IMR-90 (cell line): ENCODE data around the gene COMMD1. TPM values are rescaled to one million over a fixed set of nuclear protein-coding genes. Genes with fewer than 3 reads are reported as not detected.

ENCODE experiments used
- ATAC-seq: fragments of 200-7000 bp; cut with Tn5 transposase; 2 replicates; pipeline ENCODE4 v1.9.1; 2020; ENCODE audit warnings: low read depth, mild to moderate bottlenecking, moderate library complexity
- BruUV-seq: library from RNA; stranded (reverse); fragments of 400-500 nt; replicated peaks from 2 replicates; lab custom pipeline; 2021; lab: Mats Ljungman, UMichigan
- CTCF ChIA-PET: fragments of 300-600 bp; formaldehyde crosslinking; extraction: SDS; loops from one replicate; lab custom pipeline; 2021; ENCODE audit warnings: antibody characterized with exemption; lab: Yijun Ruan, JAX
- POLR2A ChIA-PET: fragments of 300-600 bp; sonication (Branson Sonifier 250); formaldehyde crosslinking; loops from one replicate; lab custom pipeline; 2022; ENCODE audit warnings: antibody characterized with exemption; ENCODE audit not compliant: unreplicated experiment; lab: Charles Lee
- DNase-seq: peaks from one replicate; pipeline ENCODE4 v3.0.0; 2013
- H2AFZ ChIP-seq: replicated peaks from 2 replicates; pipeline ENCODE3; 2013; ENCODE audit warnings: low read length, mild to moderate bottlenecking; ENCODE audit not compliant: poor library complexity
- H2AK5ac ChIP-seq: 2 replicates; pipeline ENCODE4 v1.6.1; 2013; ENCODE audit warnings: low read depth, low read length, inconsistent platforms
- H2AK9ac ChIP-seq: replicated peaks from 2 replicates; pipeline ENCODE3; 2013; ENCODE audit warnings: mild to moderate bottlenecking, low read depth, low read length, moderate library complexity; ENCODE audit not compliant: poor library complexity
- H2BK120ac ChIP-seq: 2 replicates; pipeline ENCODE4 v1.6.1; 2013; ENCODE audit warnings: low read depth, low read length, inconsistent platforms
- H2BK15ac ChIP-seq: 3 replicates; pipeline ENCODE4 v1.6.1; 2013; ENCODE audit warnings: low read depth, low read length, inconsistent platforms
- H2BK20ac ChIP-seq: 2 replicates; pipeline ENCODE4 v1.6.1; 2013; ENCODE audit warnings: low read depth, mild to moderate bottlenecking, inconsistent platforms, low read length, moderate library complexity
- H2BK5ac ChIP-seq: 2 replicates; pipeline ENCODE4 v1.6.1; 2013; ENCODE audit warnings: mild to moderate bottlenecking, low read depth, low read length, inconsistent platforms; ENCODE audit not compliant: poor library complexity, severe bottlenecking
- H3K14ac ChIP-seq: replicated peaks from 2 replicates; pipeline ENCODE4 v1.6.1; 2013; ENCODE audit warnings: low read depth, low read length, inconsistent platforms
- H3K18ac ChIP-seq: 2 replicates; pipeline ENCODE4 v1.6.1; 2013; ENCODE audit warnings: low read depth, low read length, control low read depth
- H3K23ac ChIP-seq: 2 replicates; pipeline ENCODE4 v1.6.1; 2013; ENCODE audit warnings: low read depth, low read length, inconsistent platforms
- H3K27ac ChIP-seq: 2 replicates; pipeline ENCODE4 v1.5.1; 2013; ENCODE audit warnings: mild to moderate bottlenecking, control low read depth, low read length; ENCODE audit not compliant: insufficient read depth
- H3K27me3 ChIP-seq: 2 replicates; pipeline ENCODE4 v1.6.1; 2013; ENCODE audit warnings: low read length; ENCODE audit not compliant: control insufficient read depth, insufficient read depth
- H3K36me3 ChIP-seq: 2 replicates; pipeline ENCODE4 v1.6.1; 2013; ENCODE audit warnings: low read length, mixed read lengths; ENCODE audit not compliant: control insufficient read depth, insufficient read depth
- H3K4ac ChIP-seq: 2 replicates; pipeline ENCODE4 v1.6.1; 2013; ENCODE audit warnings: low read depth, low read length, inconsistent platforms
- H3K4me1 ChIP-seq: 2 replicates; pipeline ENCODE4 v1.6.1; 2013; ENCODE audit warnings: low read length, mixed read lengths; ENCODE audit not compliant: control insufficient read depth, insufficient read depth
- H3K4me2 ChIP-seq: 2 replicates; pipeline ENCODE4 v1.6.1; 2013; ENCODE audit warnings: low read depth, mild to moderate bottlenecking, control low read depth, low read length, moderate library complexity
- H3K4me3 ChIP-seq: 2 replicates; pipeline ENCODE4 v1.5.1; 2013; ENCODE audit warnings: low read depth, mild to moderate bottlenecking, control low read depth, low read length, moderate library complexity; ENCODE audit not compliant: insufficient read depth
- H3K56ac ChIP-seq: 2 replicates; pipeline ENCODE4 v1.6.1; 2013; ENCODE audit warnings: low read length, inconsistent platforms; ENCODE audit not compliant: insufficient read depth; ENCODE audit errors: extremely low read depth
- H3K79me1 ChIP-seq, 2 experiments: 2 replicates each; pipeline ENCODE4 v1.6.1; 2013; ENCODE audit warnings: low read length in 2 of 2, inconsistent platforms in 1 of 2, low read depth in 1 of 2
- H3K9ac ChIP-seq: 2 replicates; pipeline ENCODE4 v1.6.1; 2013; ENCODE audit warnings: low read depth, low read length, control low read depth
- H3K9me1 ChIP-seq: 2 replicates; pipeline ENCODE4 v1.6.1; 2013; ENCODE audit warnings: low read length, inconsistent platforms; ENCODE audit not compliant: insufficient read depth
- H3K9me3 ChIP-seq: 2 replicates; pipeline ENCODE4 v1.6.1; 2013; ENCODE audit warnings: low read length; ENCODE audit not compliant: control insufficient read depth, insufficient read depth
- H4K20me1 ChIP-seq: 2 replicates; pipeline ENCODE4 v1.6.1; 2013; ENCODE audit warnings: low read length, inconsistent platforms; ENCODE audit not compliant: insufficient read depth
- H4K5ac ChIP-seq: 2 replicates; pipeline ENCODE4 v1.6.1; 2013; ENCODE audit warnings: mild to moderate bottlenecking, low read depth, low read length, control low read depth
- H4K8ac ChIP-seq, 2 experiments: 2 replicates each; pipeline ENCODE4 v1.6.1; 2013; ENCODE audit warnings: low read depth in 2 of 2, low read length in 2 of 2, control low read depth in 1 of 2, inconsistent platforms in 1 of 2
- H4K91ac ChIP-seq: 2 replicates; pipeline ENCODE4 v1.6.1; 2013; ENCODE audit warnings: low read depth, low read length, inconsistent platforms; ENCODE audit not compliant: insufficient read depth
- CHD1 ChIP-seq: IDR thresholded peaks from 2 replicates; pipeline ENCODE4 v1.6.1; 2012; ENCODE audit warnings: low read depth, low read length, improper control_type of control experiment
- CTCF ChIP-seq: conservative IDR thresholded peaks from 2 replicates; pipeline ENCODE4 v1.5.1; 2012; ENCODE audit warnings: mild to moderate bottlenecking, low read depth, low read length, improper control_type of control experiment
- FOS ChIP-seq: fragments of 150-350 bp; IDR thresholded peaks from 2 replicates; pipeline ENCODE4 v1.6.1; 2016; ENCODE audit warnings: low read depth, low read length
- MAZ ChIP-seq: IDR thresholded peaks from 2 replicates; pipeline ENCODE4 v1.6.1; 2012; ENCODE audit warnings: low read depth, mild to moderate bottlenecking, low read length, improper control_type of control experiment, moderate library complexity, borderline replicate concordance
- NFE2L2 ChIP-seq: fragments of 150-350 bp; IDR thresholded peaks from 2 replicates; pipeline ENCODE4 v1.6.1; 2016; ENCODE audit warnings: low read depth, mild to moderate bottlenecking, low read length
- POLR2A ChIP-seq: IDR thresholded peaks from 2 replicates; pipeline ENCODE4 v1.6.1; 2012; ENCODE audit warnings: mild to moderate bottlenecking, low read depth, low read length
- RAD21 ChIP-seq: IDR thresholded peaks from 2 replicates; pipeline ENCODE4 v1.6.1; 2012; ENCODE audit warnings: low read length, improper control_type of control experiment
- RFX5 ChIP-seq: IDR thresholded peaks from 2 replicates; pipeline ENCODE4 v1.8.0; 2012; ENCODE audit warnings: low read depth, mild to moderate bottlenecking, low read length, moderate library complexity
- SMC3 ChIP-seq: fragments of 150-350 bp; IDR thresholded peaks from 2 replicates; pipeline ENCODE4 v1.6.1; 2016; ENCODE audit warnings: low read depth, mild to moderate bottlenecking, antibody characterized with exemption, low read length, moderate library complexity
- USF2 ChIP-seq: fragments of 150-350 bp; IDR thresholded peaks from 2 replicates; pipeline ENCODE4 v1.6.1; 2017; ENCODE audit warnings: mild to moderate bottlenecking, antibody characterized with exemption, low read length, low read depth
- WGBS, 2 experiments: methylation state at CpG; one replicate each; pipeline versions ENCODE4 v1.1.5 to v1.1.7; 2013; ENCODE audit warnings: missing lambda C conversion rate in 2 of 2; ENCODE audit not compliant: insufficient read length in 1 of 2; ENCODE audit errors: extremely low coverage in 2 of 2; 5-methylcytosine and 5-hydroxymethylcytosine counted together
- dilution Hi-C: fragments of 300-500 bp; cut with HindIII; formaldehyde crosslinking; loops from one replicate; pipeline ENCODE4 v1.14.3; 2018; ENCODE audit warnings: low sequenced_read_pairs; ENCODE audit not compliant: unreplicated experiment
- in situ Hi-C: fragments of 300-500 bp; cut with MboI; formaldehyde crosslinking; loops from 3 replicates; pipeline ENCODE4 v1.14.3; 2019; ENCODE audit warnings: low sequenced_read_pairs, inconsistent platforms, mixed read lengths
- intact Hi-C: fragments of 100-400 bp; cut with micrococcal nuclease; formaldehyde crosslinking; loops from 2 replicates; pipeline ENCODE4 v1.10.0; 2022
- polyA plus RNA-seq, 3 experiments: library from polyadenylated mRNA; depleted of rRNA; stranded (reverse); fragments of >200 nt; gene quantifications; 2 replicates each; pipeline ENCODE4 v1.2.3, GENCODE V29; 2012; ENCODE audit warnings: low replicate concordance in 1 of 3
- total RNA-seq: library from RNA; depleted of rRNA; stranded (reverse); fragments of >200 nt; gene quantifications from 2 replicates; pipeline ENCODE4 v1.2.3, GENCODE V29; 2012
- TF ChIP-seq, protein P1 (sequence below): fragments of 150-350 bp; IDR thresholded peaks from 2 replicates; pipeline ENCODE4 v1.6.1; 2016; ENCODE audit warnings: low read depth, mild to moderate bottlenecking, low read length, moderate library complexity, borderline replicate concordance

The COMMD1 gene
- total and polyA plus RNA-seq, 2 of the 4 experiments (the other 2 are of a cell fraction) = 42.8 to 60.4 TPM

DNA sequence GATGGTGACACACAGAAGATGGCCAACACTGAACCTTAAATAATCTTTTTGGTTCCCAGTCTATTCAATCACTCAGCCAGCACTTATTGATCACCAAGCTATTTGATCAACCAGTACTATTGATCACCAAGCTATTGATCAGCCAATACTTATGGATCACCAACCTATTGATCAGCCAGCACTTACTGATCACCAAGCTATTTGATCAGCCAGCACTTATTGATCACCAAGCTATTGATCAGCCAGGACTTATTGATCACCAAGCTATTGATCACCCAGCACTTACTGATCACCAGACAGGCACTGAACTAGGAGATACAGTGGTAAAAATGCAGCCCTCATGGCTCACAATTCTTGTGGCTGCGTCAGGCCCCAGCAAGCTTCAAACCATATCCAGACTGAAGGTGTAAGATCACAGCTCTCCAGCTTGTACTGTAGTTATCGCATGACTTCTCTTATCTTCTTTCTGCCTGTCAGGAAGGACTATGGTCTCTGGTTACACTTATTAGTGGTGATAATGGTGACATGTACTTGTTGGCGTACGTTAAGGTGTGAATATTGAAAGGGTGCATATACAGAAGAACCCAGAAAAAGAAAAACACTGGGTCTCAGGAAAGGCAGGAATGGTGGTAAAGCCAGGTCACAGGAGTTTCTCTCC is 272.0 kb downstream of the COMMD1 start:
- POLR2A ChIA-PET = no interaction called here
- in situ Hi-C loops = no loop called here
- H3K36me3 ChIP-seq = no peaks in the 10 kb centered on the region

More for the DNA sequence above, 272.0 kb downstream of the COMMD1 start:
- dilution Hi-C loops = no loop called here
- Histone ChIP-seq H3K27ac (no peak overlapping the region), H3K9ac (no peak overlapping the region), H3K27me3 (peaks cover 2% of the 10 kb centered on the region; the same call in 1 of the 2 replicates), H2AK5ac (no peak overlapping the region), H4K5ac (no peak overlapping the region), H4K20me1 (no peaks in the 10 kb centered on the region), H3K4me2 (no peak overlapping the region), H3K9me3 (no peaks in the 10 kb centered on the region), H3K4me1 (no peaks in the 10 kb centered on the region), H3K4ac (no peak overlapping the region), H3K9me1 (no peaks in the 10 kb centered on the region), H2BK5ac (no peak overlapping the region), H2BK15ac (no peak overlapping the region), H3K23ac (no peak overlapping the region), H3K18ac (no peak overlapping the region), H2BK120ac (no peak overlapping the region), H3K79me1 (no peaks in the 10 kb centered on the region), H3K4me3 (no peak overlapping the region), H4K8ac (no peak overlapping the region), H2AK9ac (no peak overlapping the region), H2AFZ (no peak overlapping the region), H2BK20ac (no peak overlapping the region), H4K91ac (no peak overlapping the region), H3K14ac (no peak overlapping the region), H3K56ac (no peak overlapping the region)
- BruUV-seq = no TSS peak
- ATAC-seq (no peak), DNase-seq (no peak)
- CTCF ChIA-PET = no interaction called here
- intact Hi-C loops = no loop called here
- TF ChIP-seq CHD1 = no peak
- TF ChIP-seq POLR2A = no peak
- TF ChIP-seq USF2 = no peak
- TF ChIP-seq, protein P1, sequence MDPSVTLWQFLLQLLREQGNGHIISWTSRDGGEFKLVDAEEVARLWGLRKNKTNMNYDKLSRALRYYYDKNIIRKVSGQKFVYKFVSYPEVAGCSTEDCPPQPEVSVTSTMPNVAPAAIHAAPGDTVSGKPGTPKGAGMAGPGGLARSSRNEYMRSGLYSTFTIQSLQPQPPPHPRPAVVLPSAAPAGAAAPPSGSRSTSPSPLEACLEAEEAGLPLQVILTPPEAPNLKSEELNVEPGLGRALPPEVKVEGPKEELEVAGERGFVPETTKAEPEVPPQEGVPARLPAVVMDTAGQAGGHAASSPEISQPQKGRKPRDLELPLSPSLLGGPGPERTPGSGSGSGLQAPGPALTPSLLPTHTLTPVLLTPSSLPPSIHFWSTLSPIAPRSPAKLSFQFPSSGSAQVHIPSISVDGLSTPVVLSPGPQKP = no peak
- no peak for TF ChIP-seq RAD21
- TF ChIP-seq MAZ = no peak
- TF ChIP-seq CTCF = no peak
- no peak for TF ChIP-seq SMC3
- TF ChIP-seq RFX5 = no peak
- no peak for TF ChIP-seq FOS
- TF ChIP-seq NFE2L2 = no peak
- 60% methylated on average over 1 of the region's 4 CpGs; no CpG with 5 or more reads in 1 of the 2 experiments for WGBS, 2 experiments
